ENCODE data around the gene AGAP1.

The AGAP1 gene

GRCh38 chr2:235934774-235935484 is 441.1 kb downstream of the AGAP1 start:
- TF ChIP-seq, protein P1, sequence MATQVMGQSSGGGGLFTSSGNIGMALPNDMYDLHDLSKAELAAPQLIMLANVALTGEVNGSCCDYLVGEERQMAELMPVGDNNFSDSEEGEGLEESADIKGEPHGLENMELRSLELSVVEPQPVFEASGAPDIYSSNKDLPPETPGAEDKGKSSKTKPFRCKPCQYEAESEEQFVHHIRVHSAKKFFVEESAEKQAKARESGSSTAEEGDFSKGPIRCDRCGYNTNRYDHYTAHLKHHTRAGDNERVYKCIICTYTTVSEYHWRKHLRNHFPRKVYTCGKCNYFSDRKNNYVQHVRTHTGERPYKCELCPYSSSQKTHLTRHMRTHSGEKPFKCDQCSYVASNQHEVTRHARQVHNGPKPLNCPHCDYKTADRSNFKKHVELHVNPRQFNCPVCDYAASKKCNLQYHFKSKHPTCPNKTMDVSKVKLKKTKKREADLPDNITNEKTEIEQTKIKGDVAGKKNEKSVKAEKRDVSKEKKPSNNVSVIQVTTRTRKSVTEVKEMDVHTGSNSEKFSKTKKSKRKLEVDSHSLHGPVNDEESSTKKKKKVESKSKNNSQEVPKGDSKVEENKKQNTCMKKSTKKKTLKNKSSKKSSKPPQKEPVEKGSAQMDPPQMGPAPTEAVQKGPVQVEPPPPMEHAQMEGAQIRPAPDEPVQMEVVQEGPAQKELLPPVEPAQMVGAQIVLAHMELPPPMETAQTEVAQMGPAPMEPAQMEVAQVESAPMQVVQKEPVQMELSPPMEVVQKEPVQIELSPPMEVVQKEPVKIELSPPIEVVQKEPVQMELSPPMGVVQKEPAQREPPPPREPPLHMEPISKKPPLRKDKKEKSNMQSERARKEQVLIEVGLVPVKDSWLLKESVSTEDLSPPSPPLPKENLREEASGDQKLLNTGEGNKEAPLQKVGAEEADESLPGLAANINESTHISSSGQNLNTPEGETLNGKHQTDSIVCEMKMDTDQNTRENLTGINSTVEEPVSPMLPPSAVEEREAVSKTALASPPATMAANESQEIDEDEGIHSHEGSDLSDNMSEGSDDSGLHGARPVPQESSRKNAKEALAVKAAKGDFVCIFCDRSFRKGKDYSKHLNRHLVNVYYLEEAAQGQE (IDR thresholded peaks at IDR 0.05; ENCODE audit: insufficient read depth in 1 of 2, low read depth in 2 of 2, low read length in 2 of 2), result no peak
- TF ChIP-seq SIN3A (IDR thresholded peaks at IDR 0.05; ENCODE audit: borderline replicate concordance, insufficient read depth, low read length) (no peak), FOXP2 (optimal IDR thresholded peaks at IDR 0.05; ENCODE audit: borderline replicate concordance, extremely low read depth, extremely low read length, insufficient read depth) (no peak), POLR2AphosphoS5 (IDR thresholded peaks at IDR 0.05; ENCODE audit: low read depth, low read length) (no peak), TAF1 (IDR thresholded peaks at IDR 0.05; ENCODE audit: borderline replicate concordance, insufficient read depth, low read length) (no peak)

GRCh38 chr2:235935773-235936172 is 441.9 kb downstream of the AGAP1 start:
- TF ChIP-seq POLR2AphosphoS5 (IDR thresholded peaks at IDR 0.05; ENCODE audit: low read depth, low read length) (no peak), FOXP2 (optimal IDR thresholded peaks at IDR 0.05; ENCODE audit: borderline replicate concordance, extremely low read depth, extremely low read length, insufficient read depth) (no peak), TAF1 (IDR thresholded peaks at IDR 0.05; ENCODE audit: borderline replicate concordance, insufficient read depth, low read length) (no peak), SIN3A (IDR thresholded peaks at IDR 0.05; ENCODE audit: borderline replicate concordance, insufficient read depth, low read length) (no peak)
- TF ChIP-seq, protein P1 (IDR thresholded peaks at IDR 0.05; ENCODE audit: insufficient read depth in 1 of 2, low read depth in 2 of 2, low read length in 2 of 2), result no peak

DNA sequence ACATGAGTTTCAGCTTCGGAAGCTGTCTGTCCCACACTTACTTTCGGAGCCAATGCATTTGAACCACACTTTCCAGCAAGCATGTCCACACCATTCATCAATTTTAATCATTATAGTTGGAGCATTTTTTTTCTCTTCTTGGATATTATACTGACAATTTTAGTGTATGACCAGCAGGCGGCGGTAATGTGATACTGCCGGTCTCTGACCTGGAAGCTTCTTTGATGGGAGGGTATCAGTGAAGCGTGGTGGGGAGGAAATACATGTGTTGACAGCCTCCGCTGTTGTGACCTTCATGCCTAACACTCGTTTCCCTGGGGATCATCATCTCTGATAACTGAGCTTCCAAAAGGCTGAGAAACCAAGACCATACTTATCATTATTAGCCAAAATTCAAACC is 442.6 kb downstream of the AGAP1 start:
- TF ChIP-seq POLR2AphosphoS5 (IDR thresholded peaks at IDR 0.05; ENCODE audit: low read depth, low read length) (no peak), FOXP2 (optimal IDR thresholded peaks at IDR 0.05; ENCODE audit: borderline replicate concordance, extremely low read depth, extremely low read length, insufficient read depth) (no peak), TAF1 (IDR thresholded peaks at IDR 0.05; ENCODE audit: borderline replicate concordance, insufficient read depth, low read length) (no peak), SIN3A (IDR thresholded peaks at IDR 0.05; ENCODE audit: borderline replicate concordance, insufficient read depth, low read length) (no peak)
- TF ChIP-seq, protein P1 (IDR thresholded peaks at IDR 0.05; ENCODE audit: insufficient read depth in 1 of 2, low read depth in 2 of 2, low read length in 2 of 2), result no peak

DNA sequence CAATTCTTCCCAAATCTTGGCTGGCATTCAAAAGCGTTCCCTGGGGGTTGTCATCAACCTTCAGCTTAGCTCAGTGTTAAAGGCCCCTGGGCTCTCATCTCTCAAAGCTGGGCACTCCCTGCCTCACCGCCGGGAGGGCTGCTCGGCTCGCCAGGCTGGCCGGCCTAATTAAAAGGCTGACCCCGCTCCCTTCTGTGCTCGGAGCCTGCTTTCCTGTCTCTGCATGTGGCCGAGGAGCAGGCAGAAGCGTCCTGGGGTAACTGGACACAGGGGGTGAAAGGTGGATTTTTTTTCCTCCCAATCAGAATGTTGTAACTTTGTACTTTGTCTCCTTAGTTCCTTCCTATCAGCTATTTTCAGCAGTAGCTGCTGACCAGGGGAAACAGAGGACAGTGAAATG is 443.2 kb downstream of the AGAP1 start:
- TF ChIP-seq, protein P1 (IDR thresholded peaks at IDR 0.05; ENCODE audit: insufficient read depth in 1 of 2, low read depth in 2 of 2, low read length in 2 of 2), result no peak
- TF ChIP-seq FOXP2 (optimal IDR thresholded peaks at IDR 0.05; ENCODE audit: borderline replicate concordance, extremely low read depth, extremely low read length, insufficient read depth) (no peak), TAF1 (IDR thresholded peaks at IDR 0.05; ENCODE audit: borderline replicate concordance, insufficient read depth, low read length) (no peak), SIN3A (IDR thresholded peaks at IDR 0.05; ENCODE audit: borderline replicate concordance, insufficient read depth, low read length) (no peak), POLR2AphosphoS5 (IDR thresholded peaks at IDR 0.05; ENCODE audit: low read depth, low read length) (no peak)
